DMS153 treated with DMSO at 0.1 percent for 48 hours (cell line): ENCODE results near the gene KRT82.
"Not testable (repeated sequence)": the region's sequence is repeated elsewhere in the genome, so short reads cannot be mapped to it uniquely, and the experiment has no call there.

Experiments used
- DNase-seq: peaks from one replicate; lab custom pipeline; 2025; ENCODE audit not compliant: unreplicated experiment; lab: John Stamatoyannopoulos, UW

KRT82 gene

GRCh38 chr12:52405922-52406385 is at the start of gene KRT82:
Gene KRT82, minus strand, starts transcription at chr12:52406335. Its CDS starts 58 bp downstream, at chr12:52406277.
- DNase-seq, result no peak

- no peak for DNase-seq
Observed at GRCh38 chr12:52455821-52456220, 49.7 kb upstream of the KRT82 start.

- DNase-seq, result peak; percentile 77
Observed at GRCh38 chr12:52454411-52455201, 48.5 kb upstream of the KRT82 start.

DNA sequence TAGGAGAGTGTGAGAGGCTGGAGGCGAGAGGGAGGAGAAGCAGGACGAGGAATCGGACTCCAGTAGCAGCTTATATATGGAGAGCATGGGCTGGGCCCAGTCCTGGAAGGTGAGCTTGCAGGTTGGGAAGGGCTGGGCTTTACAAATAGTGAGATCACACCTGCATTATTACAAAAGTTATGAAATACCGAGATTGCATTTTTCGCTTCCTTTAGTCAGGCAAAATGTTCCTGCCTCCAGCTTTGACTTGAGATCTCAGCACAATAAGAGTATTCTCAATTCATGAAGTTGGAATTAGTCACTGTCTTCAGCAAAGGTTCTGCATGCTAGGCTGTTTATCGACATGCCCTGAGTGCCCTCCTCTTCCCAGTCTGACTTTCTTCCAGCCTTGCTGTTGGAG is 46.0 kb upstream of the KRT82 start, which contains the start of gene KRT6B:
Gene KRT6B (minus strand): TSS at position 46 of the 400 bp plus-strand sequence. CDS start 68 bp downstream, outside the sequence.
- DNase-seq, result no peak

GRCh38 chr12:52448228-52448627 is 42.1 kb upstream of the KRT82 start:
- no peak for DNase-seq

- DNase-seq, result not testable (repeated sequence)
Observed at GRCh38 chr12:52447196-52447595, 41.1 kb upstream of the KRT82 start.

- DNase-seq, result no peak
Observed at GRCh38 chr12:52446367-52447045, 40.4 kb upstream of the KRT82 start.

DNA sequence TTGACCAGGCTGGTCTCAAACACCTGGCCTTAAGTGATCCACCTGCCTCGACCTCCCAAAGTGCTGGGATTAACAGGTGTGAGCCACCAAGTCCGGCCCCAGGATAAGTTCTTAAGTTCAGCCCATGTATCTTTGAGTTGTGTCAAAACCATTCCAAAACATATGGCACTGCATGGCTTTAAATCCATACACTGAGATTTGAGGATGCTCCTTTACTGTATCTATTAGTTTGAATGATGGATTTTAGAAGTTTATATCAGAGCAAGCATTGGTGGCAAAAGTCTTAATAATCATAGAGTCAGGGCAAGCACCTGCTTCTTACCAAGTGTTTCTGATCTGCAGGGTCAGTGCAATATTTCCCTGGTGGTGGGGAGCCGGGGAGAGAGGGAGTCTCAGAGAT is 39.7 kb upstream of the KRT82 start:
- no peak for DNase-seq

GRCh38 chr12:52444647-52445595 is 38.8 kb upstream of the KRT82 start:
- no peak for DNase-seq

- DNase-seq, result no peak
Observed at GRCh38 chr12:52443966-52444365, 37.8 kb upstream of the KRT82 start.

- DNase-seq, result no peak
Observed at GRCh38 chr12:52442600-52443061, 36.5 kb upstream of the KRT82 start.

- DNase-seq, result no peak
Observed at GRCh38 chr12:52441320-52441911, 35.3 kb upstream of the KRT82 start.

GRCh38 chr12:52440821-52441319 is 34.7 kb upstream of the KRT82 start:
- DNase-seq, result peak; percentile 22

DNA sequence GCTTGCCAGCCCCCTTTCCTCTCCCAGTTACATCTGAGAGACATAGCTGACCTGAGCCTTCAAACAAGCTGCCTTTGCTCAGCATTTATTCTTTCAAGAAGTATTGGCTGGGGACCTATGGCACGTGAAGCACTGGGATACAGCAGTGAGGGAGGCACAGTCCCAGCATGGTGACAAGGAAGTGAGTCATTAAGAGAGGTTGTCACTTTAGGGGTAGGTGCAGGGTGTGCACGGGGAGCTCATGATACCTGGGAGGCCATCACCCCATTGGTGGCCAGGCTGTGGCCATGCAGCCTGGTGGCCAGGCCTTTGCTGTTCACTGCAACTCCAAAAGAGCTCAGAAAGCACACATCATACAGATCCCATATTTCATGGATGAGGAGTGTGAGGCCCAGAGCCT is 33.7 kb upstream of the KRT82 start:
- DNase-seq, result no peak

DNA sequence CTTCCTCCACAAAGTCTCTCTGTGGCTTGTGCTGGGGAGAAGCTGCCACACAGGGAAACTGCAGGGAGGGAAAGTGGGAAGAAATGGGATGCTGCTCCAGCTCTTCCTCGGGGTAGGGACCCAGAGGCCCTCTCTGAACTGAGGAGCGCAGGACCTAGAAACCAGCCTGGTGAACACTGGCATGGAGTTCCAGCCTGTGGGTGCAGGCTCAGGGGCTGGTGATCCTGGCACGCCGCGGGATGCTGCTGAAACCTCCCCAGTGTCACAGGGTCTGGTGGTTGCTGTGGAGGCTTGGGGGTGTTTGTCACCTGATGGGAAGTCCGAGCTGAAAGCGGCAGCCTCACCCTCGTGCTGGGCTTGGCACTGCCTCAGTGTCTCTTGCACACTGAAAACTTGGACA is 33.3 kb upstream of the KRT82 start:
- DNase-seq, result no peak

GRCh38 chr12:52438305-52439301 is 32.5 kb upstream of the KRT82 start:
- DNase-seq, result no peak

DNA sequence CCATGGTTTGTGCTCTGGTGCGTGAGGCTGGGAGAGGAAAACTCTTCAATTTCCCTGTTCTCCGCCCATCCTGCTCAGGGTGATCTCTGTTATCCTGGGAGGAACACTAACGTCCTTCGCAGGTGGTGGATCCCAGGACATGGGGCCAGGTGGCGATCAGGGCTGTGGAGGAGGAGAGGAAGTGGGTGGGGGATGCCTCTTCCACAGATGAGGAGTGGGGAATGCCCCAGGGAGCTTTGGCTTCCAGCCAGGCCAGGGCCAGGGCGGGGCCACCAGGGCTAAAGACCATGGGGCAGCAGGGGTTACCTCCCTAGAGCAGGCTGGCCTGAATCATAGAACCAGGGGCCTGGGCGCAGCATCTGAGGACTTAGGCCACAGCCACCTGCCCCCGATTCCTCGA is 31.4 kb upstream of the KRT82 start:
- DNase-seq, result no peak

GRCh38 chr12:52436828-52437474 is 30.8 kb upstream of the KRT82 start:
- no peak for DNase-seq
